Limb (tissue), 2 donors: ENCODE results near the gene ALCAM.
A peak's percentile ranks its signal among the peaks of the same experiment; 100 is the strongest.

Experiments
- DNase-seq, 2 donors: peaks; one replicate each; pipeline ENCODE4 v3.0.0-alpha.2; 2016; ENCODE audit errors: extremely low spot score in 2 of 2

Gene ALCAM

GRCh38 chr3:105429034-105429762, 62.5 kb downstream of the ALCAM start:
- no peak for DNase-seq

- DNase-seq: no peak
Observed at GRCh38 chr3:105430455-105430854, 63.7 kb downstream of the ALCAM start.

- DNase-seq: no peak
Observed at GRCh38 chr3:105431200-105431599, 64.5 kb downstream of the ALCAM start.

DNA sequence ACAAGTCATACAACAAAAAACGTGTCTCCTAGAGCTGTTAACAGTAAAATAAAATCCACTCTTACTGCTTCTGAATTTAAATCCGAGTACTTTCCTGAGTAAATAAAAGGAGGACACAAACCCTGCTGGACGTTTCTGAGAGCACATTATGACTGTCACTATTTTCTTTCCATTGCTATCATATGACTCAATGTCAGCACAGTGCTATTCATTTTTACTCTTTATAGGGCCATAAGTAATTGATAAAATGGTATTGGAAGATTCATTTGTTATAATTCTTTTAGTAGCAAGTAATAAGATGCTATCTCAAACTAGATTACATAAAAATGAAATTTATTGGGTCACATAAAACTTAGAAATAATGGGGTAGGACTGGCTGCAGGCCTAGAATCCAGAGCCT, 68.6 kb downstream of the ALCAM start:
- no peak for DNase-seq

DNA sequence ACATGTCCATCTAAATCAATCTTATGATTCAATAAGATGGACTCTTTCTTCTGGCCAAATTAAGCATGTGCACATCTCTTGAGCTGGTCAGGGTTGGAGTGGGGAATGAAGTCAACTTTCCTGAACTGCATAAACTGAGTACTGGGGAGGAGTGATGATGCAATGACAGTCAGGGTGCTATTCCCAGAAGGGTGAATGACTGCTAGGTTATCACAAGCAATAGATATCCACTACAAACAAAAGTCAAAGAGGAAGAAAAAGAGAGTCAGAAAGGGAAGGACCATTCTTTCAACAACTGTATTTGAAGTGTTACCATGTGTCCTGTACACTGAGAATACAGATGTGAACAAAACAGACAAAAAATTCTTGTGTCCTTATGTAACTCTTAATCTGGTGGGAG, 70.0 kb downstream of the ALCAM start:
- no peak for DNase-seq

DNA sequence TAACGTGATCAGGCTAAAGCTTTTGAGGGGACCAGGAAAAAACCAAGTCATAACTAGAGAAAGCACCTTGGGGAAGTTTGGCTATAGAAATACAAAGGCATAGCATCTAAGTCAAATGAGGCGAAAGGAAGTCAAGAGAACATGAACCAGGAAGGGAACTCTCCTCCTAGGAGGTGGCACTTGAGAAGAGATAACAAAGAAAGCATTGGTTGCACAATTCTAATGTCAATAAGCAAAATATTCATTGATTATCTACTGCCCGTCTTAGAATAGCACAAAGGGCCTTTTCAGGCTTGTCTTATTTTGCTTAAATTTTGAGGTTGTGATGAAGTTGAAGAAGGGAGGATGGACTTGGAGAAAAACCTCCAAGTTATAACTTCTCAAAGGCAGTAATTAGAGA, 73.4 kb downstream of the ALCAM start:
- DNase-seq: no peak

DNA sequence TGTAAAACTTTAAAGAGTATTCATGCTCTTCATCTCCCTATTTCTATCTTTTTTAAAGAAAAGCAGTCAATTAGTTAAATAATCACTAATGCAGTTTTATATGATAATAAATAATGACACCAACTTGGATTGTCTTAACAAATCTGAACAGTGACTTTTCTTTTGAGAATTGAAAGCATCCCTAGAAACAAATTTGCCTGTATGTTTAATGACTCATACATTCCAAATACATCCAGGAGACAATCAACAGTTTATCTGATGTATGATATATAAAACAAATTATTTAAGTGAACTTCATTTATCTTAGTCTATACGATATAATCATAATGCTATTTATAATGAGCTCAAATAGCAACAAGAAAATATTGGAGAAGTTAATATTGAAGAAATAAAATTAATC, 78.0 kb downstream of the ALCAM start:
- no peak for DNase-seq

DNA sequence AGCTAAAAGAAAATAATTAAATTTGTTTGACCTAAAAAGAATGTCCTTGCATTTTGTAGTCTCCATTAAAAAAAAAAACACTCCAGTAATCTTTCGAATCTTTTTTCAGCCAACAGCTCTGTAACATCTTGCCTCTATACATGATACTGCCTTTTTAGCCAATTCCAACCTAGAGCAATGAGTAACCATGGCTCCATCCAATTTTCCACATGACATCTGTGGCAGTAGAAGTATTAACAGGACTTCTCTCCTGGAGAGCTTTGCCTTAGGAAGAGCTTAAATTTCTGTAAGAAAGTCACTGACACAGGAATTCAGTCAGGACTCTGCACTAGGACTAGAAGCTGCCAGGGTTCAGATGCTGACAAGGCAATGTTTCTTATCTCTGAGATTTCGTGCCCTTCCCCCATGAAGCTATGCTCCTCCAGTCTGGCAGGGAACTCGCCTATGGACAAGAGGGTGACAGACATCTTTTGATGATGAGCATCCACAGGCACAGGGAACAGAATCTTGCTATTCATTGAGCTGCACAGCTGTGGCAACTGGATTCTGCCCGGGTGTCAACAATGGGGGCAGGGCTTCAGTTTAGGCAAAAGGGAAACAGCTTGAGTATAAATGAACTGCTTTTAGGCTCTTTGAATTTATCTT, 81.8 kb downstream of the ALCAM start:
- peak in 1 of 2 donors; percentile 2 for DNase-seq

DNA sequence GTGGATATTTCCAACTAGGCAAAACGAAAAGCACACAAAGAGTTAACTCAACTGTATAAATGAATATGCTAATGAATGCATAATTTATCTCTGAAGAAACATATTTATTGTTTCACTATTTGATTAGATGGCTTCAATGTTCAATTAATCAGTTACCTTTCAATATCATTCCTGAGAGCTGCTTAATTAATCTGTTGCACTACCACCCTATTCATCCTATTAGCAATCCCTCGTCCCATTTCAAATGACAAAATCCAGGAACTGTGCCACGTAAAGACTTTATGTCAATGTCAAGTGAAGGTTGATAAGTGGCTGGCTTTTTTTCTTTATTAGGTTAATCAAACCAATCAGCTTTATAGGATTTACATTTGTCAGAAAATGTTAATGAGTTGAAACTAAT, 82.7 kb downstream of the ALCAM start:
- DNase-seq: no peak

DNA sequence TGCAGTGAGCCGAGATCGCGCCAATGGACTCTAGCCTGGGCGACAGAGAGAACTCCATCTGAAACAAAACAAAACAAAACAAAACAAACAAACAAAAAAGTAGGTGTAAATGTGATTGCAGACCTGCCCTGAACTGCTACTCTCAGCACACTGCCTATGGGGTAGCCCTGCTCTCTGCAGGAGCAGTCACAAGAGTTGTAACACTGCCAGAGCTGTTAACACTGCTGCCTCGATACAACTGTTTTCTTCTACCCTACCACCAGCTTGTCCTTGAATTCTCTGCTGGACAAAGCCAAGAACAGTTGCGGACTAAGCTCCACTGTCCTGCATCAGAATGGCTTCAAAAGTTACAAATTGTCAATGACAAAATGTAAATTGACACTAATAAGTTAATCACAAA, 89.3 kb downstream of the ALCAM start:
- DNase-seq: no peak

- DNase-seq: no peak
Observed at GRCh38 chr3:105458518-105459215, 92.0 kb downstream of the ALCAM start.

DNA sequence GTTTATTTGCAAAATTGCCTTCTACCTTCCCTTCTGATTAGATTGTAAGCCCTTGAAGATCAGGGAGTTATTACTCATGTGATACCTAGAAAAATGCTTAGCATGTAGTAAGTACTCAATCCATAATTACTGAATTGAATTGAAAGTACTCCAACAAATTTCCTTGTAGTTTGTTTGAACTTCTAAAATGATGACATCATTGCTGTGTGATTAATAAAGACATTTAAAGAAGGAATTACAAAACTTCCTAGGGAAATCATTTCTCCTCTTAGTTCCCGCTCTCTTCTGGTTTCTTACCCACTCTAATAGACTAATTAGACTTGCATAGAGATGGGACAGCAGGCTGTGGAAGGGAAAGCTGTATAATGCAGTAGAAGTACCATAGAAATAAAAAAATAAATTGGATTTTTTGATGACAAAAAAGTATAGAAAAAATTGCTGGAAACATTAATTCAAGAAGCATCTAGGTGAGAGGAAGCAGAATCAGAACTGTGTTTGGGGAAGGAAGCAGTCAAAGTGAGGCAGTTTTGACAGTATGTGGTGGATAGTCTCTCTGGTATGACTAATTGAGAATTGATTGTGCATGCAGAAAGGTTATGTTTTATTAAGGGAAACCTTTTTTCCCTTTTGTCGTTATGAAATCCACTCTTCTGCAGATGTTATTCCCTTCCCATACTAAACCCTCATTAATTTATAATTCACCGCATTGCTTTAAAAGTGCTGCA, 93.0 kb downstream of the ALCAM start:
- DNase-seq: no peak

GRCh38 chr3:105463620-105464019, 96.9 kb downstream of the ALCAM start:
- no peak for DNase-seq

- no peak for DNase-seq
Observed at GRCh38 chr3:105465251-105465853, 98.6 kb downstream of the ALCAM start.

- no peak for DNase-seq
Observed at GRCh38 chr3:105466072-105466471, 99.4 kb downstream of the ALCAM start.

GRCh38 chr3:105466495-105467404, 100.0 kb downstream of the ALCAM start:
- DNase-seq: no peak

- no peak for DNase-seq
Observed at GRCh38 chr3:105470851-105471250, 104.1 kb downstream of the ALCAM start.

GRCh38 chr3:105473521-105474223, 107.0 kb downstream of the ALCAM start:
- DNase-seq: no peak

DNA sequence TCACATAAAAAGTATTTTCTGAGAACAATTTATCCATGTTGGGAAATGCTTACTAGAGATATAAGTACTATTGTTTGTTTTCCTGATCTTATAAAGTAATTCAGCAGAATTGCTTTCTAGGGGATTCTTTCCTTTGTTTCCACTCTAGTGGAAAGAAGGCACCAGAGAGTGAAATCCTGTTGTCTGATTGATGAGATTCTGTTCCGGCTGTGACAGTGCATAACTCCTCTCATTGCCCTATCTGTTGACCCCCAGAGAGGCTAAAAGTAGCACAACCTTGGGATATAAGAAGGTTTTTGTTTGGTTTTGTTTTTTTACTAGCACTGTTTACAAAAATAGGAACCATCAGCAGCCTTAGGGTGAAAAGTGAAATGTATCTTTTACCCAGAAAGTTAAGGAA, 114.1 kb downstream of the ALCAM start:
- DNase-seq: no peak

GRCh38 chr3:105483476-105483875, 116.8 kb downstream of the ALCAM start:
- DNase-seq: no peak
